Measurements from ENCODE around the gene TK1. TPM values are rescaled to one million over a fixed set of nuclear protein-coding genes. Genes with fewer than 3 reads are reported as not detected.
A peak's percentile ranks its signal among the peaks of the same experiment; 100 is the strongest.

The TK1 gene
- total RNA-seq, 1 donor from 2014 or later: 41.2 TPM

- Mint-ChIP-seq H3K4me3 (peak overlapping the region; percentile 81), H3K9me3 (no peaks in the 10 kb centered on the region), H3K27me3 (no peaks in the 10 kb centered on the region), H3K27ac (peak overlapping the region; percentile 80), H3K36me3 (peaks cover 14% of the 10 kb centered on the region), H3K4me1 (ENCODE audit: unreplicated experiment) (peaks cover 32% of the 10 kb centered on the region)
- no peak for DNase-seq (ENCODE audit: extremely low spot score, unreplicated experiment)
- TF ChIP-seq, protein P1, sequence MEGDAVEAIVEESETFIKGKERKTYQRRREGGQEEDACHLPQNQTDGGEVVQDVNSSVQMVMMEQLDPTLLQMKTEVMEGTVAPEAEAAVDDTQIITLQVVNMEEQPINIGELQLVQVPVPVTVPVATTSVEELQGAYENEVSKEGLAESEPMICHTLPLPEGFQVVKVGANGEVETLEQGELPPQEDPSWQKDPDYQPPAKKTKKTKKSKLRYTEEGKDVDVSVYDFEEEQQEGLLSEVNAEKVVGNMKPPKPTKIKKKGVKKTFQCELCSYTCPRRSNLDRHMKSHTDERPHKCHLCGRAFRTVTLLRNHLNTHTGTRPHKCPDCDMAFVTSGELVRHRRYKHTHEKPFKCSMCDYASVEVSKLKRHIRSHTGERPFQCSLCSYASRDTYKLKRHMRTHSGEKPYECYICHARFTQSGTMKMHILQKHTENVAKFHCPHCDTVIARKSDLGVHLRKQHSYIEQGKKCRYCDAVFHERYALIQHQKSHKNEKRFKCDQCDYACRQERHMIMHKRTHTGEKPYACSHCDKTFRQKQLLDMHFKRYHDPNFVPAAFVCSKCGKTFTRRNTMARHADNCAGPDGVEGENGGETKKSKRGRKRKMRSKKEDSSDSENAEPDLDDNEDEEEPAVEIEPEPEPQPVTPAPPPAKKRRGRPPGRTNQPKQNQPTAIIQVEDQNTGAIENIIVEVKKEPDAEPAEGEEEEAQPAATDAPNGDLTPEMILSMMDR (conservative IDR thresholded peaks at IDR 0.05): no peak
Observed at GRCh38 chr17:78184868-78185267, 2.0 kb downstream of the TK1 start.

GRCh38 chr17:78184351-78184750, 2.5 kb downstream of the TK1 start:
- peaks cover 14% of the 10 kb centered on the region for H3K36me3 Mint-ChIP-seq
- peaks cover 32% of the 10 kb centered on the region for H3K4me1 Mint-ChIP-seq (ENCODE audit: unreplicated experiment)
- peak overlapping the region; percentile 78 for H3K4me3 Mint-ChIP-seq
- no peak overlapping the region for H3K27ac Mint-ChIP-seq
- H3K27me3 Mint-ChIP-seq: no peaks in the 10 kb centered on the region
- no peak for DNase-seq (ENCODE audit: extremely low spot score, unreplicated experiment)
- TF ChIP-seq, protein P1 (conservative IDR thresholded peaks at IDR 0.05): no peak
- H3K9me3 Mint-ChIP-seq: no peaks in the 10 kb centered on the region

DNA sequence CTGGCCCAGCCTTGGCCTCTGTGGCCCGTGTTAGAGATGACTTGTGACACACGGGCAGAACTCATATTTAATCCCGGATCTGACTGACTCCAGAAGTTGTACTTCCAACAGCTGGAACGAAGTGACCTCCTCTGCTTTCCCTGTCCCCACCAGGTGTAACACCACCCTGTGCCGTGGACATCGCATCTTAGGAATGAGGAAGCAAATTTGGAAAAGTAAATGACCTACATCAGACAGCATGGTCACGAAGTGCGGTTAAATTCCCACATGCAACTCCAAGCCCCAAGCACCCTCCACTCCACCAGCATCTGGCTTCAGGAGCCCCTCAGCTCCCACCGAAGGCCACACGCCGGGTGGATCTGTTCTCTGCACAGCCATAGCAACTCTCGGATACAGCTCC, 2.9 kb downstream of the TK1 start:
- Mint-ChIP-seq H3K27ac (no peak overlapping the region), H3K4me3 (peak overlapping the region; percentile 78), H3K9me3 (no peaks in the 10 kb centered on the region), H3K27me3 (no peaks in the 10 kb centered on the region), H3K4me1 (ENCODE audit: unreplicated experiment) (peaks cover 32% of the 10 kb centered on the region), H3K36me3 (peaks cover 14% of the 10 kb centered on the region)
- no peak for DNase-seq (ENCODE audit: extremely low spot score, unreplicated experiment)
- TF ChIP-seq, protein P1 (conservative IDR thresholded peaks at IDR 0.05): no peak

DNA sequence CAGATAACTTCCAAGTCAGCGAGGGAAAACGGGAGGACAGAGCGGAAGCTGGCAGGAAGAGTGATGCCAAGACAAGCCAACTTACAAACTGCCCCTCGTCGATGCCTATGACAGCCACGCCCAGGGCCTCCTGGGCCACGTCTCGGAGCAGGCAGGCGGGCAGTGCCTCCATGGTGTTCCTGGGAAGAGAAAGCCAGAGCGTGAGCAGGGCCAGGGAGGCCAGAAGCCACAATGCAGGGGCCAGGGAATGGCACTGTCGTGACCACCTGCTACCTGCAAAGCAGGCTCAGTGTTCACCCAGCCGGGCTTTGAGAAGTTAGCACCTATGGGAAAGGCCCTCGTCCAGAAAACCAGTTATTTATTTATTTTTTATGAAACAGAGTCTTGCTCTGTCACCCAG, 4.3 kb downstream of the TK1 start:
- H3K27ac Mint-ChIP-seq: no peak overlapping the region
- H3K4me3 Mint-ChIP-seq: no peak overlapping the region
- DNase-seq (ENCODE audit: extremely low spot score, unreplicated experiment): no peak
- peaks cover 17% of the 10 kb centered on the region for H3K36me3 Mint-ChIP-seq
- TF ChIP-seq, protein P1 (conservative IDR thresholded peaks at IDR 0.05): no peak
- H3K27me3 Mint-ChIP-seq: no peaks in the 10 kb centered on the region
- H3K9me3 Mint-ChIP-seq: no peaks in the 10 kb centered on the region
- peaks cover 27% of the 10 kb centered on the region for H3K4me1 Mint-ChIP-seq (ENCODE audit: unreplicated experiment)

- H3K36me3 Mint-ChIP-seq: peaks cover 17% of the 10 kb centered on the region
- no peak for DNase-seq (ENCODE audit: extremely low spot score, unreplicated experiment)
- no peaks in the 10 kb centered on the region for H3K9me3 Mint-ChIP-seq
- H3K27me3 Mint-ChIP-seq: no peaks in the 10 kb centered on the region
- TF ChIP-seq, protein P1 (conservative IDR thresholded peaks at IDR 0.05): no peak
- peaks cover 22% of the 10 kb centered on the region for H3K4me1 Mint-ChIP-seq (ENCODE audit: unreplicated experiment)
- no peak overlapping the region for H3K27ac Mint-ChIP-seq
- no peak overlapping the region for H3K4me3 Mint-ChIP-seq
Observed at GRCh38 chr17:78180508-78180907, 6.3 kb downstream of the TK1 start.

- Mint-ChIP-seq H3K4me1 (ENCODE audit: unreplicated experiment) (peaks cover 19% of the 10 kb centered on the region), H3K36me3 (peaks cover 17% of the 10 kb centered on the region)
- no peak for DNase-seq (ENCODE audit: extremely low spot score, unreplicated experiment)
Observed at GRCh38 chr17:78180083-78180482, 6.8 kb downstream of the TK1 start.

More at GRCh38 chr17:78180083-78180482, 6.8 kb downstream of the TK1 start:
- Mint-ChIP-seq H3K9me3 (no peaks in the 10 kb centered on the region), H3K27ac (no peak overlapping the region), H3K27me3 (no peaks in the 10 kb centered on the region), H3K4me3 (no peak overlapping the region)
- TF ChIP-seq, protein P1 (conservative IDR thresholded peaks at IDR 0.05): no peak
